GM12878 (cell line): ENCODE results near the gene MPZL3. TPM values are rescaled to one million over a fixed set of nuclear protein-coding genes. Genes with fewer than 3 reads are reported as not detected.

ENCODE experiments used
- ATAC-seq: fragments of 200-7000 bp; cut with Tn5 transposase; 3 replicates; pipeline ENCODE4 v1.9.1; 2020; ENCODE audit warnings: mild to moderate bottlenecking, moderate library complexity
- BruUV-seq: library from RNA; stranded (reverse); fragments of 400-500 nt; replicated peaks from 2 replicates; lab custom pipeline; 2021; lab: Mats Ljungman, UMichigan
- CTCF ChIA-PET: fragments of 300-600 bp; sonication (Branson Sonifier 250); formaldehyde crosslinking; extraction: SDS; loops from one replicate; lab custom pipeline; 2021; ENCODE audit warnings: inconsistent platforms; lab: Yijun Ruan, JAX
- POLR2A ChIA-PET: fragments of 350-600 bp; formaldehyde crosslinking; extraction: SDS; loops from one replicate; lab custom pipeline; 2021; ENCODE audit warnings: inconsistent platforms; lab: Charles Lee
- RAD21 ChIA-PET: fragments of 300-600 bp; sonication (Branson Sonifier 250); formaldehyde crosslinking; loops from one replicate; lab custom pipeline; 2023; ENCODE audit warnings: antibody characterized with exemption; ENCODE audit not compliant: unreplicated experiment; lab: Charles Lee
- SMC1A ChIA-PET: fragments of 300-600 bp; sonication (Branson Sonifier 250); formaldehyde crosslinking; loops from one replicate; lab custom pipeline; 2023; ENCODE audit not compliant: unreplicated experiment, uncharacterized antibody; lab: Charles Lee
- DNase-seq: peaks from one replicate; pipeline ENCODE4 v3.0.0-alpha.2; 2011; ENCODE audit warnings: low read depth, low spot score
- FAIRE-seq: peaks from 3 replicates; lab custom pipeline; 2011; peaks lifted over from hg19 to GRCh38; lab: Jason Lieb, UNC
- H2AFZ ChIP-seq: 2 replicates; pipeline ENCODE4 v1.6.0; 2011; ENCODE audit warnings: low read depth, low read length, control low read depth; ENCODE audit not compliant: control insufficient read depth
- H3K27ac ChIP-seq: 2 replicates; pipeline ENCODE4 v1.5.1; 2011; ENCODE audit warnings: control low read depth; ENCODE audit not compliant: control insufficient read depth, insufficient read depth
- H3K27me3 ChIP-seq, 2 experiments: replicated peaks in 1 of 2; 2 replicates each; pipeline versions ENCODE4 v1.6.0 to v1.6.1; 2011; ENCODE audit warnings: low read length in 1 of 2; ENCODE audit not compliant: control insufficient read depth in 2 of 2, insufficient read depth in 2 of 2
- H3K36me3 ChIP-seq, 2 experiments: 2 replicates each; pipeline ENCODE4 v1.5.1; 2011; ENCODE audit warnings: low read length in 1 of 2; ENCODE audit not compliant: control insufficient read depth in 2 of 2, insufficient read depth in 2 of 2
- H3K4me1 ChIP-seq: 2 replicates; pipeline ENCODE4 v1.6.1; 2011; ENCODE audit warnings: mild to moderate bottlenecking, low read length, moderate library complexity, mixed read lengths; ENCODE audit not compliant: control insufficient read depth, insufficient read depth
- H3K4me2 ChIP-seq: 2 replicates; pipeline ENCODE4 v1.6.0; 2011; ENCODE audit warnings: control low read depth; ENCODE audit not compliant: control insufficient read depth, insufficient read depth
- H3K4me3 ChIP-seq: fragments of 200-600 bp; sonication (generic); 2 replicates; pipeline ENCODE4 v1.5.1; 2016
- H3K79me2 ChIP-seq: 2 replicates; pipeline ENCODE4 v1.6.0; 2011; ENCODE audit warnings: low read length; ENCODE audit not compliant: control insufficient read depth, insufficient read depth
- H3K9ac ChIP-seq: 2 replicates; pipeline ENCODE4 v1.8.0; 2011; ENCODE audit warnings: low read length, control low read depth, mixed read lengths; ENCODE audit not compliant: control insufficient read depth, insufficient read depth
- H3K9me3 ChIP-seq: replicated peaks from 3 replicates; pipeline ENCODE4 v1.5.1; 2011; ENCODE audit warnings: mild to moderate bottlenecking, low read length; ENCODE audit not compliant: control insufficient read depth, insufficient read depth
- H4K20me1 ChIP-seq: 2 replicates; pipeline ENCODE4 v1.6.0; 2011; ENCODE audit not compliant: control insufficient read depth, insufficient read depth
- BACH1 ChIP-seq: fragments of 450-650 bp; IDR thresholded peaks from 2 replicates; pipeline ENCODE4 v1.6.1; 2017; ENCODE audit warnings: mild to moderate bottlenecking, borderline replicate concordance
- CTCF ChIP-seq, 3 experiments: IDR thresholded peaks in 2 of 3; conservative IDR thresholded peaks in 1 of 3; 2 replicates each; pipeline ENCODE4 v1.5.1; 2011; ENCODE audit warnings: low read depth in 3 of 3, low read length in 3 of 3, mild to moderate bottlenecking in 3 of 3, control low read depth in 2 of 3, moderate library complexity in 2 of 3, inconsistent platforms in 1 of 3, mixed read lengths in 1 of 3; ENCODE audit not compliant: control insufficient read depth in 2 of 3, insufficient read depth in 1 of 3; ENCODE audit errors: extremely low read depth in 1 of 3
- IRF5 ChIP-seq: fragments of 450-650 bp; IDR thresholded peaks from 2 replicates; pipeline ENCODE4 v1.6.1; 2017; ENCODE audit warnings: borderline replicate concordance
- NFXL1 ChIP-seq: fragments of 450-650 bp; IDR thresholded peaks from 2 replicates; pipeline ENCODE4 v1.6.1; 2017; ENCODE audit warnings: antibody characterized with exemption, mild to moderate bottlenecking, borderline replicate concordance
- RAD21 ChIP-seq: IDR thresholded peaks from 2 replicates; pipeline ENCODE4 v1.6.1; 2011; ENCODE audit warnings: mild to moderate bottlenecking, low read depth, low read length, moderate library complexity; ENCODE audit not compliant: insufficient read depth
- REST ChIP-seq: IDR thresholded peaks from 2 replicates; pipeline ENCODE4 v1.6.1; 2012; ENCODE audit warnings: mild to moderate bottlenecking, low read depth, low read length
- SMC3 ChIP-seq: IDR thresholded peaks from 2 replicates; pipeline ENCODE4 v1.6.1; 2011; ENCODE audit warnings: low read length, improper control_type of control experiment, borderline replicate concordance
- ZNF592 ChIP-seq: fragments of 450-650 bp; IDR thresholded peaks from 2 replicates; pipeline ENCODE4 v1.6.1; 2017; ENCODE audit warnings: mild to moderate bottlenecking, moderate library complexity
- WGBS: methylation state at CpG from one replicate; pipeline ENCODE4 v1.1.6; 2016; ENCODE audit warnings: low lambda C conversion rate; ENCODE audit not compliant: insufficient replicate concordance, insufficient coverage; ENCODE audit errors: missing lambda C conversion rate; 5-methylcytosine and 5-hydroxymethylcytosine counted together
- in situ Hi-C: fragments of 300-500 bp; cut with MboI; formaldehyde crosslinking; loops from 9 replicates; pipeline ENCODE4 v1.14.3; 2018; ENCODE audit warnings: mixed read lengths
- intact Hi-C: fragments of 100-400 bp; cut with micrococcal nuclease; formaldehyde crosslinking; loops from one replicate; pipeline ENCODE4 v1.14.2; 2022; ENCODE audit not compliant: unreplicated experiment
- polyA plus RNA-seq, 11 experiments: library from polyadenylated mRNA; depleted of rRNA in 4 of 11; unstranded in 6 of 11; stranded (reverse) in 5 of 11; fragments of >200 nt; fragmentation: Nextera tagmentation in 4 of 11; fragmentation: Illumina TruSeq in 1 of 11; extraction: Ambion mirVana in 4 of 11; extraction: Trizol in 1 of 11; gene quantifications; 1 replicate in 1 of 11; 2 replicates in 10 of 11; pipeline versions ENCODE4 v1.2.1 to v1.2.3, GENCODE V29; 2011 to 2016; ENCODE audit warnings: inconsistent platforms in 2 of 11, missing spikeins in 2 of 11, low read depth in 1 of 11
- total RNA-seq, 4 experiments: library from RNA; depleted of rRNA in 3 of 4; stranded (reverse); fragments of >200 nt in 3 of 4; fragmentation: Illumina TruSeq in 1 of 4; extraction: Trizol in 1 of 4; gene quantifications; 2 replicates each; pipeline versions ENCODE4 v1.2.1 to v1.2.3, GENCODE V29; 2013 to 2021

The MPZL3 gene
- total and polyA plus RNA-seq, 10 of the 15 experiments (the other 5 are each of a cell fraction or from before 2014, with no cell fraction given), result 2.1 to 7.5 (median 6.2) TPM

DNA sequence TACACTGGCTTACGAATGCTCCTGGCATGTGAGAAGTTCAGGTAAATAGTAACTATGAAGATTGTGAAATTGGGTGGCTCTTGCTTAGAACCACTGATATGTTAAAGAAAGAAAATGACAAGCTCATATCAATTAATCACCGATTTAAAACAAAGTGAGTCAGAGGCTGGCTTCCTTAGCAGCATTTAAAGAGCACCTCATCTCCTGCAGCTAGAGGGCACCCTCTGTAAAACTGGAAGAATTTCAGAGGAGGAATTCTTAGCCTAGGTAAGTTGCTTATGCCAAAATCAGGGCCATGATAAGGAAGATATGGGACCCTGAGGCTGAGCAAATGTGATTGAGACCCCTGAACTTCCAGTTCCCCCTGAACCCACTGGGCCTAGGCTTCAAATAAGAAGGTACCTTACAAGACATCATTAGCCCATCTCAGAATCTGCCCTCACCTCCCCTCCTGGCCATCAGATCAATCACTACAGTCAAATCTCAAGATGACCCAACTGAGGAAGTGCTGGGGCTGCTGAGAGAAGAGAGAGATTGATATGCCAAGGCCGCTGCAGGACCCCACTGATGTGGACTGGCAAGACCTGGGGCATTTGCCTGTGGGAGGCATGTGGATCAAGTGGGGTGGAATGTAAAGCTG lies 43.8 kb upstream of the MPZL3 start:
- H3K4me3 ChIP-seq, result no peak overlapping the region
- no peak overlapping the region; the same call in 1 of the 2 replicates for H2AFZ ChIP-seq
- ChIA-PET SMC1A (interaction anchor here (0.6 to 2.4 kb wide), 34 partner anchors 8 to 193 kb away, joined by 3 to 31 read pairs (median 4); partner anchors contain the start of genes CD3E and UBE4A), CTCF (interaction anchor here (0.7 to 3.3 kb wide), 45 partner anchors 8 to 220 kb away, joined by 3 to 72 read pairs (median 5); partner anchors contain the start of genes CD3E and UBE4A), POLR2A (interaction anchor here (1.0 to 1.1 kb wide), 2 partner anchors 12 to 19 kb away, joined by 3 read pairs; no protein-coding TSS in a partner anchor), RAD21 (interaction anchor here (0.6 to 3.0 kb wide), 16 partner anchors 9 to 192 kb away, joined by 3 to 20 read pairs (median 4); partner anchors contain the start of genes JAML, MPZL3 and UBE4A)
- no peak overlapping the region for H3K27ac ChIP-seq
- H3K79me2 ChIP-seq, result no peaks in the 10 kb centered on the region
- no peak overlapping the region for H3K9ac ChIP-seq
- FAIRE-seq, result peak; percentile 47
- intact Hi-C loops (loop anchor here (2.0 to 10.0 kb wide), 3 partner anchors 57 to 279 kb away; partner anchors contain the start of gene ARCN1), in situ Hi-C loops (no loop called here)
- no peak for DNase-seq
- no peaks in the 10 kb centered on the region for H4K20me1 ChIP-seq
- WGBS, result 7% methylated on average over 3 of the region's 3 CpGs
- H3K4me2 ChIP-seq, result no peak overlapping the region
- no peaks in the 10 kb centered on the region for H3K36me3 ChIP-seq
- peak; percentile 88 for ATAC-seq
- H3K4me1 ChIP-seq, result no peaks in the 10 kb centered on the region
- H3K27me3 ChIP-seq, result no peaks in the 10 kb centered on the region; a peak in 1 of 4 replicates
- H3K9me3 ChIP-seq, result no peaks in the 10 kb centered on the region; the same call in 2 of the 3 replicates
- TF ChIP-seq ZNF592 (no peak), SMC3 (peak; percentile 73), RAD21 (peak; percentile 66), REST (no peak), NFXL1 (no peak), CTCF (IDR thresholded peaks at IDR 0.05 in 2 of 3, conservative IDR thresholded peaks at IDR 0.05 in 1 of 3; ENCODE audit: control insufficient read depth in 2 of 3, extremely low read depth in 1 of 3, insufficient read depth in 1 of 3, low read depth in 3 of 3, low read length in 3 of 3) (peak; percentile 60 to 64 (median 60); a peak in 5 of 6 replicates), BACH1 (no peak), IRF5 (no peak)
- BruUV-seq, result no TSS peak
